Motor neuron (in vitro differentiated cells): Measurements from ENCODE around the gene TNRC6A. TPM values are rescaled to one million over a fixed set of nuclear protein-coding genes. Genes with fewer than 3 reads are reported as not detected.
A peak's percentile ranks its signal among the peaks of the same experiment; 100 is the strongest.
"Not testable (repeated sequence)": the region's sequence is repeated elsewhere in the genome, so short reads cannot be mapped to it uniquely, and the experiment has no call there.

Experiments used
- ATAC-seq, 8 experiments: fragments of 200-7000 bp; cut with Tn5 transposase; replicated peaks in 6 of 8; 2 replicates each; pipeline ENCODE4 v1.8.0; 2021; ENCODE audit warnings: mild to moderate bottlenecking in 8 of 8, moderate library complexity in 8 of 8
- H3K27ac ChIP-seq, 2 donors: fragments of 250-450 bp; sonication (Bioruptor Pico); 2 replicates each; pipeline ENCODE4 v1.9.0; 2021; ENCODE audit warnings: antibody characterized with exemption in 2 of 2, mild to moderate bottlenecking in 2 of 2, moderate library complexity in 1 of 2
- H3K4me1 ChIP-seq, 2 donors: fragments of 250-450 bp; sonication (Bioruptor Pico); replicated peaks in 1 of 2; 2 replicates each; pipeline ENCODE4 v1.6.1; 2021; ENCODE audit warnings: antibody characterized with exemption in 2 of 2, mild to moderate bottlenecking in 2 of 2, moderate library complexity in 1 of 2
- H3K4me3 ChIP-seq, 5 donors: fragments of 250-450 bp; sonication (Bioruptor Pico); 2 replicates each; pipeline ENCODE4 v1.9.0; 2021; ENCODE audit warnings: antibody characterized with exemption in 5 of 5, mild to moderate bottlenecking in 5 of 5, moderate library complexity in 4 of 5
- WGBS, 10 experiments: fragments of 450-650 bp; shearing (Covaris generic); methylation state at CpG; one replicate each; pipeline ENCODE4 v1.0.0; 2022; 5-methylcytosine and 5-hydroxymethylcytosine counted together
- in situ Hi-C, 9 experiments: fragments of 400-800 bp; cut with MboI; loops; one replicate each; pipeline ENCODE4 v1.15.0; 2021; ENCODE audit warnings: low sequenced_read_pairs in 9 of 9, low pct_unique_long_range_greater_than_20kb in 2 of 9; ENCODE audit not compliant: unreplicated experiment in 9 of 9
- total RNA-seq, 8 experiments: library from RNA; unstranded; fragments of 300-600 nt; gene quantifications; 2 replicates each; pipeline versions ENCODE4 v1.2.3 to v1.2.4, GENCODE V29; 2022

Gene TNRC6A
- total RNA-seq, 8 experiments from 2014 or later = 40.9 to 84.7 (median 55.3) TPM

DNA sequence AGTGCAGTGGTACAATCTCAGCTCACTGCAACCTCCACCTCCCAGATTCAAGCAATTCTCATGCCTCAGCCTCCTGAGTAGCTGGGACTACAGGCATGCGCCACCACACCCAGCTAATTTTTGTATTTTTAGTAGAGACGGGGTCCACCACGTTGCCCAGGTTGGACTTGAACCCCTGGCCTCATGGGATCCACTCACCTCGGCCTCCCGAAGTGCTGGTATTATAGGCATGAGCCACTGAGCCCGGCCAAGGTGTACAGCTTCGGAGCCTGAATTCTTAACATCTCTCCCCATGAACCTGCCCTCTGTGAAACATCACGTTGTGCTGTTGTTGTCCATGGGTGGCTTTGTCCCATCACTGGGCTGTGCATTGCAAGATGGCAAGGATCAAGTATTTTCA lies 127.4 kb downstream of the TNRC6A start:
- H3K4me1 ChIP-seq, H3K27ac ChIP-seq, in situ Hi-C loops, H3K4me3 ChIP-seq, ATAC-seq: not testable (repeated sequence)
- WGBS, 10 experiments = 17 to 75% (median 50%) methylated on average over 1 to 6 of the region's 8 CpGs; no CpG with 5 or more reads in 3 of the 10 experiments

DNA sequence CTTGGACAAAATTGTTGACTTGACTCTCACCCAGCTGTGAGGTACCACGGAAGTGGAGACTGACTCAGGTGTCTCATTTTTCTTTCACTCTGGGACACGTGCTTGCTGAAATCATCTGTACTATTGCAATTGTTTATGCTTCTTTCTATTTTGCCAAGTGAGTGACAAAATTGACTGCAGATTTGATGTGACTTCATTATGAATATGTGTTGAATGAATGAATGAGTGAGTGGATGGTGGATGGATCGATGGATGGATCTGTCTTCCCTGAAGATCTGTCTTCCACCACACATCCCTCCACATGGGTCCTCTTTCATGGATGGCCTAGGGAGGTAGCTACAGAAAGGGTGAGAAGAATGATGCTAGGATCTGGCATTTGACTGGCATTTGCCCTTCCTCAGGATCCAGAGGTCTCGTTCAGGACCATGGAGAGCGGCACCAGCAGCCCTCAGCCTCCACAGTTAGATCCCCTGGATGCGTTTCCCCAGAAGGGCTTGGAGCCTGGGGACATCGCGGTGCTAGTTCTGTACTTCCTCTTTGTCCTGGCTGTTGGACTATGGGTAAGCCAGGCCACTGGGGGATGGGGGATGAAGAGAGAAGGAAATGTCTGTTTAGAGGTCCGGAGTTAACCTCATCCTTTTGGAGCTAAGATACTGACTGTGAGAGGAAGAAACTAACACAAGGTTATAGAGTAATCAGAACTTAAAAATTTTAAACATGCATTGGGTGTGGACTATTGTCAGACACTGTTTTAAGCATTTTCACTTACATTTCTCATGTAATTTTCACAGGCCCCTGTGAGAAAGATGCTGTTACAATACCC lies 129.0 kb downstream of the TNRC6A start:
- Histone ChIP-seq H3K4me1 (no peaks in the 10 kb centered on the region), H3K27ac (no peak overlapping the region), H3K4me3 (no peak overlapping the region)
- 0 to 83% (median 24%) methylated on average over 1 to 9 of the region's 9 CpGs; no CpG with 5 or more reads in 1 of the 10 experiments for WGBS, 10 experiments
- peak in 5 of 8 experiments; percentile 51 to 80 (median 55) for ATAC-seq
- in situ Hi-C loops = no loop called here

DNA sequence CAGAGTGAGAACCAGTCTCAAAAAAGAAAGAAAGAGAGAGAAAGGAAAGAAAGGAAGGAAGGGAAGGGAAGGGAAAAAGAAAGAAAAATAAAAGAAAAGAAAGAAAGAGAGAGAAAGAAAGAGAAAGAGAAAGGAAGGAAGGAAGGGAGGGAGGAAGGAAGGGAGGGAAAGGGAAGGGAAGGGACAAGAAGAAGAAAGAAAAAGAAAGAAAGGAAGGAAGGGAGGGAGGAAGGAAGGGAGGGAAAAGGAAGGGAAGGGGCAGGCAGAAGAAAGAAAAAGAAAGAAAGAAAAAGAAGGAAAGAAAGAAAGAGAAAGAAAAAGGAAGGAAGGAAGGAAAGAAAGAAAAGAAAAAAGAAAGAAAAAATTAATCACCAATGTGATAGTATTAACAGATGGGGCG lies 132.0 kb downstream of the TNRC6A start:
- no peak overlapping the region for H3K27ac ChIP-seq
- ATAC-seq = no peak
- no peak overlapping the region for H3K4me3 ChIP-seq
- no peaks in the 10 kb centered on the region for H3K4me1 ChIP-seq
- 0 to 82% (median 73%) methylated on average over 1 of the region's 1 CpG; no CpG with 5 or more reads in 3 of the 10 experiments for WGBS, 10 experiments
- in situ Hi-C loops = no loop called here

DNA sequence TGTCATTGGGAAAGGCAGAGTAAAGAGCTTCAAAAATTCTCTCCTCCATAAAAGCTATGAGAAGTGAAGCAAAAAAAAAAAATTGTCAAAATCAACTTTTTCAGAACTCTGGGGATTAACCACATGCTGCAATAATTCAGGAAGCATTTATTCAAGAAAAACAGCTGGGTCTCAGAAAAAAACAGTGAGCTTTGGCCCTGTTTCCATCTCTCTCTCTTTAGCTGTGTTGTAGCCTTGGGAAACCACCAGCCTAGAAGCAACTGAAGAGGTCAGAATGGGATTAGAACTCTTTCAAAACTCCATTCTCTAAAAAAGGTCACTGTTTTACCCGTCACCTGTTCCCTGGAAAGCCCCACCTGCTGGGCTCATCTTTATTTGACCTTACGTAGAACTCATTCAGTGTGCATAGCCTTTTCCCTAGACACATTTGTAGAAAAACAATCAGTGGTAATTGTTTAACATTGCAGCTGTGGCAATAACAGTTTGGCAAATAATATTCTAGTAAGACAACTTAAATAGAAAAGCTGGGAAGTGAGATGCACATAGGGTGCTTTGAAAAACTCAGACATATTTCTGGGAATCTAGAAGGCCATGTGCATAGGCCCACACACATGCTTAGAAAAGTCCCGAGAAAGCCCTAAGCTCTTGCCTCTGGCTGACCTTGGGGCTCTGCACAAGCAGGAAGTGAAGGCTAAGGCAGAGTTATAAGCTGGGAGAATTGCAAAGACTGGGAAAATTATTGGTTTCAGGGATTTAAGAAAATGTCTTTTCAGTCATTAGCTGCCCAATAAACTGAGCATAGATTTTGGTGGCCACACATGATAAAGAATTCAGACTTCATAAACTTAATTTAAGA lies 134.4 kb downstream of the TNRC6A start:
- H3K4me1 ChIP-seq = no peaks in the 10 kb centered on the region
- no peak overlapping the region for H3K27ac ChIP-seq
- in situ Hi-C loops = no loop called here
- H3K4me3 ChIP-seq = no peak overlapping the region
- 0 to 95% (median 66%) methylated on average over 1 to 3 of the region's 3 CpGs for WGBS, 10 experiments
- no peak for ATAC-seq

DNA sequence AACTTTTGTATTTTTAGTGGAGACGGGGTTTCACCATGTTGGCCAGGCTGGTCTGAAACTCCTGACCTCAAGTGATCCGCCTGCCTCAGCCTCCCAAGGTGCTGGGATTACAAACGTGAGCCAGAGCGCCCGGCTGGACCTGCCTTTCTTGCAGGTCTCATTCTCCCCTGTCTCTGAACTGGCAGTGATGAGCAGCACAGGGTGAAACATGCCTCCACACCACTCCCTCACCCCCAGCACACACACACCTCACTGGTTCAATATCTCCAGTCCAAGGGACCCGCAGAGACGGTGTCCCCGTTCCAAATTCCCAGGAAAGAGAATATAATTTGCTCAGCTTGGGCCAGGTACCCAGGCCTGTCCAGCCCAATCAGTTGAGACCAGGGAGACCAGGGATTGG lies 139.6 kb downstream of the TNRC6A start:
- no peaks in the 10 kb centered on the region for H3K4me1 ChIP-seq
- ATAC-seq = no peak
- H3K4me3 ChIP-seq = no peak overlapping the region
- H3K27ac ChIP-seq = no peak overlapping the region
- 33 to 78% (median 61%) methylated on average over 1 to 7 of the region's 8 CpGs; no CpG with 5 or more reads in 5 of the 10 experiments for WGBS, 10 experiments
- in situ Hi-C loops = no loop called here

DNA sequence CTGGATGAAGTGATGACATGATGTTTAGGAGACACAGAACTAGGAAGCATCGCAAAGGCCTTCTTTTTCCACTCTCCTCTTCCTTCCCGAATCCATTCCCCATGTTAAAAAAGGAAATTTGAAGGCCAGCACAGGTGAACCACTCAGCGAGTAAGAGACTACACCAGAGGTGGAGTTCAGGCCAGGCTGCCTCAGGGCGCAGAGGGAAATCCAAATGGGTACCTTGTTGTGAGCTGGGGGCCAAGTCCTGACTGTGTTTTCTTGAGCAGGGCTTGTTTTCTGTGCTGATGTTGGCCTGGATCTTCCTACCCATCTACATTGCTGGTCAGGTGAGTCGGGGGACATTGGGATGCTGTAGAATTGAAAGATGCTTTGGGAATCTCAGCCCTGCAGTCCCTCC lies 142.4 kb downstream of the TNRC6A start:
- 80 to 100% (median 95%) methylated on average over 1 to 2 of the region's 5 CpGs; no CpG with 5 or more reads in 6 of the 10 experiments for WGBS, 10 experiments
- ATAC-seq = no peak
- Histone ChIP-seq H3K4me1 (no peaks in the 10 kb centered on the region), H3K4me3 (no peak overlapping the region), H3K27ac (no peak overlapping the region)
- in situ Hi-C loops = no loop called here

DNA sequence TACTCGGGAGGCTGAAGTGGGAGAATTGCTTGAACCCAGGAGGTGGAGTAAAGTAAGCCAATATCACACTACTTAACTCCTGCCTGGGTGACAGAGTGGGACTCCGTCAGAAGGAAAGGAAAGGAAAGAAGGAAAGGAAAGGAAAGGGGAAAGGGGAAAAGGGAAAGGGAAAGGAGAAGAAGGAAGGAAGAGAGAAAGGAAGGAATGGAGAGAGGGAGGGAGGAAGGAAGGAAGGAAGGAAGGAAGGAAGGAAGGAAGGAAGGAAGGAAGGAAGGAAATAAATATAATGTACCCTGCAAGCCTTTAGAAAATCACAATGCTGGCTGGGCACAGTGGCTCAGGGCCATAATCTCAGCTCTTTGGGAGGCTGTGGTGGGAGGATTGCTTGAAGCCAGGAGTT lies 143.6 kb downstream of the TNRC6A start:
- H3K4me3 ChIP-seq = no peak overlapping the region
- no peak overlapping the region for H3K27ac ChIP-seq
- no peaks in the 10 kb centered on the region for H3K4me1 ChIP-seq
- in situ Hi-C loops = no loop called here
- no peak for ATAC-seq
- WGBS, 10 experiments = 0 to 60% (median 23%) methylated on average over 1 to 2 of the region's 2 CpGs; no CpG with 5 or more reads in 6 of the 10 experiments

DNA sequence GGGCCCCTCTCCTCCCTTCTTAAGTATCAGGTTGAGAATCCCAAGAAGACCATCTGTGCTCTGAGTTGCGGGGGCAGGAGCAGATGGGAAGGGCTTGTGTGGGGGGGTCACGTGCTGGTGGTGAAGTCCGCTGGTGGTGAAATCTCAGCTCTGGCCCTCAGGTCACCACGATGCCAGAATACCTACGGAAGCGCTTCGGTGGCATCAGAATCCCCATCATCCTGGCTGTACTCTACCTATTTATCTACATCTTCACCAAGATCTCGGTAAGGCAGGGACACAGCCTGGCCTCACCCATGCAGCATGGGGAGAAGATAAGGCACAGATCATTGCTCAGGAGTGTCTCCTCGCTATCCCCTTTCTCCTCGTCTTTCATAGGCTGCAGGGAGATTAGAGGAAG lies 146.0 kb downstream of the TNRC6A start:
- no peaks in the 10 kb centered on the region for H3K4me1 ChIP-seq
- 67 to 90% (median 84%) methylated on average over 1 to 10 of the region's 10 CpGs; no CpG with 5 or more reads in 5 of the 10 experiments for WGBS, 10 experiments
- H3K27ac ChIP-seq = no peak overlapping the region
- no peak for ATAC-seq
- no peak overlapping the region for H3K4me3 ChIP-seq
- in situ Hi-C loops = no loop called here

Other genes with a start within 250 kb of the TNRC6A start
- gene RBBP6, start 190.1 kb upstream of the TNRC6A start, total RNA-seq = 10 to 100 TPM; 24.0 to 68.9 (median 38.8) TPM
- under 1 TPM in 3 of 8 experiments, not detected in 5; 0.25 to 0.52 (median 0.47) TPM for gene SLC5A11, start 116.3 kb downstream of the TNRC6A start, total RNA-seq